ENCODE measurements around the gene ISLR2. TPM values are rescaled to one million over a fixed set of nuclear protein-coding genes. Genes with fewer than 3 reads are reported as not detected.

ISLR2 gene
- total and polyA plus RNA-seq, 12 donors, result 0.13 to 2.6 (median 0.48) TPM; not detected in 1

GRCh38 chr15:74156678-74157411 is 26.5 kb downstream of the ISLR2 start:
- peak overlapping the region in 2 of 5 donors; percentile 35 to 66 for H3K27ac ChIP-seq
- peak in 1 of 7 donors; percentile 27 for DNase-seq
- TF ChIP-seq POLR2A (IDR thresholded peaks at IDR 0.05) (no peak), CTCF (IDR thresholded peaks at IDR 0.05) (no peak)
- 35 to 51% (median 43%) methylated on average over 7 of the region's 7 CpGs for WGBS, 4 donors
- H3K27me3 ChIP-seq, result no peaks in the 10 kb centered on the region
- no peaks in the 10 kb centered on the region for H3K36me3 ChIP-seq (replicated peaks in 1 of 2)
- no peaks in the 10 kb centered on the region for H3K9me3 ChIP-seq (replicated peaks in 1 of 3)
- H3K4me3 ChIP-seq, result no peak overlapping the region
- intact Hi-C loops (cut with DNase I), result no loop called here
- peaks cover 0 to 15% of the 10 kb centered on the region in 2 donors for H3K4me1 ChIP-seq (replicated peaks in 1 of 2)

GRCh38 chr15:74157868-74158827 is 27.8 kb downstream of the ISLR2 start:
- Histone ChIP-seq H3K4me3 (no peak overlapping the region), H3K9me3 (replicated peaks in 1 of 3) (no peaks in the 10 kb centered on the region), H3K36me3 (replicated peaks in 1 of 2) (no peaks in the 10 kb centered on the region), H3K27ac (no peak overlapping the region), H3K27me3 (no peaks in the 10 kb centered on the region), H3K4me1 (replicated peaks in 1 of 2) (peaks cover 0 to 15% of the 10 kb centered on the region in 2 donors)
- WGBS, 4 donors, result 88 to 92% (median 90%) methylated on average over 9 of the region's 9 CpGs
- intact Hi-C loops (cut with DNase I), result no loop called here
- TF ChIP-seq POLR2A (IDR thresholded peaks at IDR 0.05), result no peak
- no peak for TF ChIP-seq CTCF (IDR thresholded peaks at IDR 0.05)
- no peak for DNase-seq

DNA sequence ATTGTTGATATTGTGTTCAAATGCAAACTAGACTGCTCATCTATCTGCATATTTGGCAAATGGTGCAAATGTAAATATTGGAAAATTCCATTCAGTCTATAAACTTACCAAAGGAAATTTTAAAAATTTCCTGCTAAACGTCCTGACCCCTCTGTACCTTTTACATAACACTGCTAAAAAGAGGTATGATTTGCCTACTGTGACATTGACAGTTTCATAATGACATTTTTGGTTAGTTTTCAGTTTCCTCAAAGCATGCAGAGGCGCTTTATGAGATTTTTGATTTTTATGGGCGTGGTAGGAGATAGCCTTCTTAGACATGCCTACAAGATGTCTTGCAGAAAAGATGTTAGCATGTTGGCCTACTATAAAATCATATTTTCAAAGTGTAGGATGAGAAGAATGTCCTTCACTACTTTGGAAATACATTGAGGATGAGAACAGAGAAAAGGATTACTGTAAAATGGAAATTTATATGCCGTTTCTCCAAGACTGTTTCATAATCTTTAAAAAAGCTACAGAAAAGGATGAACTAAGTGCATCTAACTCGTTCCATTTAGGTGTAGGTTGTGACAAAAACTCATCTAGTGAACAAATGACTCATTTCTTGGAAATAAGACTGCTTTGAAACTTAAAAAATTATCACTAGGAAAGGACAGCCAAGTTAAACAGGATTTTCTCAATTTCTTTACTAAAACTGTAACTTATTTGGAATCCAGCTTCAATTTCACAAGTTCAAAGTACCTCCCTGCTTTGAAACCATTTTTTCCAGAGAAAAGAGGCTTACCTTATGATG is 28.7 kb downstream of the ISLR2 start:
- Histone ChIP-seq H3K9me3 (replicated peaks in 1 of 3) (no peaks in the 10 kb centered on the region), H3K27me3 (no peaks in the 10 kb centered on the region), H3K27ac (no peak overlapping the region), H3K36me3 (replicated peaks in 1 of 2) (no peaks in the 10 kb centered on the region), H3K4me1 (replicated peaks in 1 of 2) (peaks cover 0 to 15% of the 10 kb centered on the region in 2 donors), H3K4me3 (no peak overlapping the region)
- intact Hi-C loops (cut with DNase I), result no loop called here
- TF ChIP-seq POLR2A (IDR thresholded peaks at IDR 0.05) (no peak), CTCF (IDR thresholded peaks at IDR 0.05) (no peak)
- WGBS, 4 donors, result 72 to 81% (median 79%) methylated on average over 5 of the region's 5 CpGs
- no peak for DNase-seq
